NCI-H1092 (cell line): Measurements from ENCODE around the gene KRTAP11-1.

Source experiments
- DNase-seq: peaks from one replicate; lab custom pipeline; 2025; lab: John Stamatoyannopoulos, UW

KRTAP11-1 gene

DNA sequence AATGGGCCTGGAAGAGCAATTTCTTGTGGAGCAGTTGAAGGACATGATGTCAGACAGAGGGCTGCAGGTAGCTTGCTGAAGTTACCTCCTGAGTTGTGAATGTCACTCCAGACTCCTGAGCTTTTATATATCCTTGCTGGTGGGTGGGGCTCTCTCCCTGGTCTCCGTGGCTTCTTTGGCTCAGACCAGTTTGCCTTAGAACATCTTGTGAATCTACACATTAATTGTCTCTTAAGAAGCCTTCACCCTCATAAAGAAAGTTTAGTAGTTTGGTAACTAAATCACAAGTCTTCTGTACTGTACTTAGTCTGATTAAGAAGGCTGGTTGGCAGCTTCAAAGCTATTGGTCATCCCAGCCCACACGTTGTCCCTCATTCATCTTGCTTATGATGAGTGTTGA is at the start of gene KRTAP11-1:
Gene KRTAP11-1 (minus strand): TSS at position 101 of the 400 bp plus-strand sequence. CDS start 56 bp downstream, at position 45.
- no peak for DNase-seq

DNA sequence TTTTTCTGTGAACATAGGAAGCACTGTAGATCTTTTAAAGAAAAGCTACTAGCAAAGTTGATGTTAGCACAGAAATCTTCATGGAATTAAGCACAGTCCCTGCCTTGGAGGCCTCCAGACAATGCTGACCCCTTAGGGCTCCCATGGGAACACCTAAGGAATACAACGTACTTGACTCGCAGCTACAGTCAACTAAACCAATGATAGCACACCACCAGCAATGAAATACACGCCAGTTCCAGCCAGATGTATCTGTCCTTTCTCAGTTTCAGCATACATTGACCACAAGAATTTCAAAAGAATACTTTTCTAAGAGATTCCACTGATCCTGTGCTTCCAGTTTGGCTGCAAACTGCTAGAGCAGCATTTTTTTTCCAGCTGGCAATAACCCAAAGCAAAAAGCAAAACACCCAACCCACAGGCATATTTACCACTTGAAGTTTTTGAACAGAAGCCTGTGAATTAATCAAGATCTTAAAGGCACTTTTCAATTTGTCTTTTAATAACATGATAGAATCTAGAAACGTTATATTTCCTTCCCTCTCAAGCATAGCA is 42.8 kb upstream of the KRTAP11-1 start:
- no peak for DNase-seq

- DNase-seq = no peak
Observed at GRCh38 chr21:30921129-30921528, 39.7 kb upstream of the KRTAP11-1 start.

DNA sequence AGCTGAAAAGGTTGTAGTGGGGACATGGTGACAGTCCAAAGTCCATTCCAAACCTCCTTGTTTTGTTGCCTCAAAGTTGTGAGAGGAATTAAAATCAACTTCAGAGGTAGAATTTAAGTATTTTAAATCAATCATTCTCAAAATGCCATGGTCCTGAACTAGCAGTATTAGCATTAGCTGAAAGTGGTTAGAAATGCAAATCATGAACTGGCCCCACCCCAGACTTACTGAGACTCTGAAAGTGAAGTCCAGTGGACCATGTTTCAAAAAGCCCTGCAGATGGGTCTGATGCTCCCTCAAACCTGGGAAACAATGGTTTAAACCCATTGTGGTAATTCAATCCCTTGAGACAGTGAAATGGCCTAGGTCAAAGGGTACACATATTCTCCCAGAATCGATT is 36.2 kb upstream of the KRTAP11-1 start:
- DNase-seq = no peak

DNA sequence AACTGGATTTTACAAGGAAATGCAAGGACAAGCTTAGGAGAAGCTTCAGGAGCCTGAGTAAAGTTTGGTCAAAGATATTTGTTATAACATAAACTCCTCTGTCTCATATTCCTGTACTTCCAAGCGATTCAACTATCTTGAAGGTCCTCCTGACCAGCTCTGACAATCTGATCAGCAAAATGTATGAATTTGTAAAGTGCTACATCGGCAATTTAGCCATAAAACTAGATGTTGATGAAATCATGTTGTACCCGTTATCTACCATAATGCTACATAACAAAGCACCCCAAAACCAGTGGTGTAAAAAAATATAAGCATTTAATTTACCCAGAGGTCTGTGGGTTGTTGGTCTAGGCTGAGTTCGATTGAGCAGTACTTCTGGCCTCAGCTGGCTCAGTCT is 19.5 kb upstream of the KRTAP11-1 start:
- DNase-seq = no peak

GRCh38 chr21:30882866-30883597 is 1.7 kb upstream of the KRTAP11-1 start:
- DNase-seq = no peak

DNA sequence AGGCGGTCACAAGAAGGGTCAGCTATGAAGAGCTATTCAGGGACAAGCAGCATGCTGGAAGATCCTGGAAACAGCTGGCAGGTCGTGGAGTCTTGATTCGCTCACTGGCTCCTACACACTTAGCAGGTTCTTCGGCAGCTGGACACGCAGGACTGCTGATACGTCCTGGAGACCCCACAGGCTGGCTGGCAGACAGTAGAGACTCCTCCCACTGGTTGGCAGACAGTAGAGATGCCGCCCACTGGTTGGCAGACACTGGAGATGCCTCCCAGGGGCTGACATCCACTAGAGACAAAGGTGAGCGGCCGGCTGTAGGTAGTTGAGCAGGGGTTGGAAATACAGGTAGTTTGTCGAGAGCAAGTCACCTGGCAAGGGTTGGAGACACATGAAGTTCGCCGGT is 466 bp downstream of the KRTAP11-1 start:
- DNase-seq = no peak

DNA sequence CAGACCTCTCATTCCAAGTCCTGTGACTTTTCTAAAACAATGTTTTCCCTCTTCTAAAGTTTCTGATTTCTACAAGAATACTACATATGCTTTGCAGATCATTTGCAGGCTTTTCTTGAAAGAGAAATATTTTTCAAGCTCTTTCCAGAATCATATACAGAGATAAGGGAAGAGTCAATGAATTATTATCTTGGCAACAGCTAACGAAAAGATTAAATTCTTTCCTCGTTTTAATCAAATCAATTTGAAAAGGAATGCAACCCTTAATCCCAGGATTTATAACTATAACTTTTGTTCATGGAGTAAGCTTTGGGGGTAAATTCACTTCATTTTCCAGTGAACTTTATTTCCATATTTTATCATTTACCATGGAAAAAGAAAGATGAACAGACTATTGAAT is 6.9 kb downstream of the KRTAP11-1 start:
- no peak for DNase-seq

DNA sequence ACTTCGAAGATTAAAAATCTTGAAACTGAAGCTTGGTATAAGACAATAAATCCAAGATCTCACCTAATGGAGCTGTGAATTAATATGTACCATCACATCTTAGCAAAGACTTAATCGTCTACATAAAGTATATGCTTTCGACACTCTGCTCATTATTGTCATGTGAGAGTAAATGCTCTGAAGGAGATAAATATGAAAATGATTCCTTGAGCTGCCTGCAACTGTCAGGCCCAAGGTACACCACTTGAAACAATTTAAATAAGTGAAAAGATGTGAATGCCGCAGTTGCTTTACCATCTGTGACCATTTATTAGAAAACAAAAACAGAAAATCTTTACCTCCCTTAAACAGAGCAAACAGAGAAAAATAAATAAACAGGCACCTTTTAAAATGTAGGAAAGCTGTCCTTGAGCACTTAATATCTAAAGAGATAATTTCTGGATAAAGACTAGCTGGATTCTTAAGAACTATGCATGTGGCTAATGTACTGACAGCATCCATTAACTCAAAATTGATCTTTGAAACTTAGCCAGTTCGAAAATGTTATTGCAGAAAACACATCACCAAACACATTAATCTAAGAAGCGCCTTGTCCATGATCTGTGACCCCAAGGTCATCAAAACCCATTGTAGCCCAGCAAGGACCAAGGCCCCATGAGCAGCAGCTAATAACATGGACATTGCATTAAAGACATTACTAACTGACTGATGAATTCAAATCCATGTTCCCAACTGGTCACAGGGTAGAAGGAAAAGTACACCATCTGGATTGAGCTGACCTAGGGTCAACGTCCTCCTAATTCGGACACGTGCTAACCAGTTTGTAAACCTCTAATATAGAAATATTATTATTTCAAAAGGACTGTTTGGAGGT is 33.5 kb downstream of the KRTAP11-1 start:
- DNase-seq = no peak

GRCh38 chr21:30842990-30843389 is 38.4 kb downstream of the KRTAP11-1 start:
- DNase-seq = no peak

DNA sequence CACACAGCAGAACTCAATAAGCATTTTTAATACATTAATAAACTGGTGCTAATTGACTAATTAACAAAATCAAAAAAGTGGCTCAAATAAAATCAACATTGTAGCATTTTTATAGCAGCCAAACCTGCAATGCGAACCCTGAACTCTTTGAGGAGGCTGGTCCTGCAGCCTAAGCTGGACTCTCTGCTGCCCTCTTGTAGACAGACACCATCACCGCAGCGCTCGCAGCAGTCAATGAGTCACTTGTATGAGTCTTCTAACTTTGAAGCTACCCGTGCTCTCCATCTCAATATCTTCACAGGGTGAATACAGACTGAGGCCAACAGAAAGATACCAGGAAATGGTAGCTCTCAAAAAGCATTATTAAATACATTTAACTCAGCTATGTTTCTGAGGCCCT is 42.1 kb downstream of the KRTAP11-1 start:
- DNase-seq = no peak

DNA sequence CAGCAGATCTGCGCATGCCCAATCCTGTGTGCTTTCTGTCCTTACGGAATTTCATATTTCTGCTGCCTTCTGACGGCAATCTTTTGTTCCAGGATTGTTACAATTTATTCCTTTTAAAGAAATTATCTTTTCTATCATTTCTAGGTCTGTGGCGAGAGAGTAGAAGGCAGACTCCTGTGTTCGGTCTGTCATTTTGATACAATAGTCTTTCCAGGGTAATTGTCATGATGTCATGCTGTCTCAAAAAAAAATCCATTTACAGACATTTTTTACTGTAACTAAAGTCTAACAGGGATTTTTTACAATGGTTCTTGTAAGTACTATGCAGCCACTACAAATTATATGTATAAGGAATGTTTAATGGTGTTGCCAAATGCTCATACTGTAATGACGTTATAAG is 42.8 kb downstream of the KRTAP11-1 start:
- DNase-seq = no peak

DNA sequence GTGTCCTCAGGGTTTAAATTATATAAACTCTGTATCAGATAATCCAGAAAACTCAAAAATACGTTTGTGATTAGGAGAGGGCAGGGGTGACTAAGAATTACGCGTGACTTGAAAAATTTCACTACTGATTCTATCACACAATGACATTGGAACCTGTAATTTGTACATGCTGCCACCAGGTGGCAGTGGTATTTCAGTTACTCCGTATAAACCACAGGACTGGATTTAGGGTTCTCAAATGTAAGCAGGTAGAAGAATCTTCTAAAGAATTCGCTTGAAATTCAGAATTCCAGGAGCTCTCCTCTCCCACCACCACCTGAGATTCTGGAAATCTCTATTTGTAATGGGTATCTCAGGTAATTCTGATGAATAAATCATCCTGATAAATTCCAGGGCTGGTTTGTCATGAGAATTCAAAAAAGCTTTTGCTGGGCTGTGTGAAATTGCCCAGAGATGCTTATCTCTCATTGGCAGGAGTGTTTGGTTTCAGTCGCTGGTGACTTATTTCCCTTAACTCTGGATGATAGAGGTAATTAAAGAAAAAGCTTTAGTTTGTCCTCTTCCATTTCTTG is 50.1 kb downstream of the KRTAP11-1 start:
- no peak for DNase-seq
